Activated CD8-positive, alpha-beta memory T cell treated with anti-CD3 and anti-CD28 coated beads, Interleukin-2, amount 50 U/mL, for 1 hour (primary cell): ENCODE data around the gene JAZF1.
"Not testable (repeated sequence)": the region's sequence is repeated elsewhere in the genome, so short reads cannot be mapped to it uniquely, and the experiment has no call there.

Experiments
- DNase-seq: peaks from one replicate; pipeline ENCODE4 v3.0.0-alpha.2; 2020; ENCODE audit errors: extremely low read depth

JAZF1 gene

GRCh38 chr7:28042721-28043120 is 137.9 kb downstream of the JAZF1 start:
- DNase-seq, result no peak

DNA sequence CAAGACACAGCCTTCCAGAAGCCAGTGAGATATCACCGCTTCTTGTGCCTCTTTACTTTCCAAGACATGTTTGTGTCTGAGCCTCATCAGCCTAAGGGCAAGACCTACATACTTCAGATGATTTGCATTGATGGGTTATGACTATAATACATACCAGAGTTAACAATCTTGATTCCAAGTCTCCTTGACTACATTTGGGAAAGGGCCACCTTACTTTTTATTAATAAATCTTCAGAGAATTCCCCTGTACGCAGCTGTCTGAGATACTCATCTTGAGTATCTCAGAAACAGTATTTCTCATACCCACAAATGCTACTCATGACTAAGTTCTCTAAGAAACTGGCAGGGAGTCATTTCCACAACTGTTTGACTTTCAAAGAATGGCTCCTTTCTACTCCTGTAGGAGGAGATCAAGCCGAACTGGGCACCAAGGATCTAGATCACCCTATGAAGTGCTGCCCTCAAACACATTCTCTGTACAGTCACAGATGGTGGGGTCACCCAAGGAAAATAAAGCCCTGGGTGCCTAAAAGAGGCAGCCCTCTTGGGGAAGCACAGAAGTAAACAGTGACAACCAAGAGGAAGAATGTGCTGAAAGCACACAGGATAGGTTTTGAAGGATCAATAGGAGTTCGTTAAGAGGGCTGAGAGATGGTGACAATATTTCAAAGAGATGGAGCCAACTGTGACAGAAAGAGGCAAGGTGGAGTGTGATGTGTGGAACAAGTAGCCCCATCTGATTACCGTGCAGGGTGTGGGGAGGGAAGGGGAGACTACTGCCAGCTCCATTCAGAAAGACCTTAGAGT is 138.9 kb downstream of the JAZF1 start:
- no peak for DNase-seq

DNA sequence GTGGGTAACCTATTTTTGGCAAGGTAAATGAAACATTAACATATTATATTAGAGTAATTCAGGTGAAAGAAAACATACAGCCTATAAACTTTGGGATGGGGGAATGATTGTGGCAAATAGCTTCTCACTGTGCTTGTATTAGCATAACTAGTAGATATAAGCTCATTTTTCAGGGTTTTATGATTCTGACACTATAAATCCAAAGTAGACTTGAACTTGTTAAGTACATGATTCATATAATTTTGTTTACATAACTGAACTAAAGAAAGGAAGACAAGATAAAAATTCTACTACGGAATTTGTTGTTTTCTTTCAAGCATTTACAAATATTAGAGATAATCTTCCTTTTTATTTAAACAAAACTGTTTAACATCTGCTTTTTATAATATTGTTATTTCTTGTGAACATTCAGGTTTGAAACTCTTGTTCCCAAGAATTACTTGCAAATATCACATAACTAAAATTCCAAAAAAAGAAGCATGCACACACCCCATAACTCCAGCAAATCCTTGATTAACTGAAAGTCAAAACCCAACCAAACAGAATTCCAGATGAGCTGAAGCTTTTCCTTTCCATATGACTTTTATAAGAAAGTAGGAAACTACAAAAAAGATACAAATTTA is 142.3 kb downstream of the JAZF1 start:
- DNase-seq, result no peak

- DNase-seq, result no peak
These were observed 143.2 kb downstream of the JAZF1 start for GRCh38 chr7:28037220-28038010.

GRCh38 chr7:28036696-28037095 is 143.9 kb downstream of the JAZF1 start:
- DNase-seq, result no peak

GRCh38 chr7:28033386-28033785 is 147.2 kb downstream of the JAZF1 start:
- no peak for DNase-seq

- no peak for DNase-seq
These were observed 147.7 kb downstream of the JAZF1 start for GRCh38 chr7:28032738-28033380.

- no peak for DNase-seq
These were observed 151.5 kb downstream of the JAZF1 start for GRCh38 chr7:28029051-28029450.

DNA sequence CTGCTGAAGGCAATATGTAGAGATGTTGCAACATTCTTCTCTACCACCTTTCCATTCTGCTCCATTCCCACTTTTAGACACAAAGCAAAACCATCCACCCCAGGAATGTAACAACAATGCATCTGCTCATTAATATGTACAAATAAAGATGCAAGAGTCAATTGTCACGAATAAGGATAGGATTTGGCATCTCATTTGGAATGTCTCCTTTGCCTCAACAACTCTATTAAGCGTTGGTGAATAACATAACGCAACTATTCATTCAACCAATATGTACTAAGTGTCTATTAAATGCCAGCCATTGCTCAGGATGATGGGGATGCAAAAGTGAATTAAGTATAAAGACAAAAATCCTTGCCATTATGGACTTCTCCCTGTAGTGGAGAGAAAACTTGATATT is 152.1 kb downstream of the JAZF1 start:
- no peak for DNase-seq

- no peak for DNase-seq
These were observed 154.4 kb downstream of the JAZF1 start for GRCh38 chr7:28026237-28026636.

GRCh38 chr7:28024786-28025334 is 155.7 kb downstream of the JAZF1 start:
- no peak for DNase-seq

GRCh38 chr7:28020302-28020940 is 160.2 kb downstream of the JAZF1 start:
- DNase-seq, result no peak

- DNase-seq, result no peak
These were observed 161.6 kb downstream of the JAZF1 start for GRCh38 chr7:28018856-28019465.

DNA sequence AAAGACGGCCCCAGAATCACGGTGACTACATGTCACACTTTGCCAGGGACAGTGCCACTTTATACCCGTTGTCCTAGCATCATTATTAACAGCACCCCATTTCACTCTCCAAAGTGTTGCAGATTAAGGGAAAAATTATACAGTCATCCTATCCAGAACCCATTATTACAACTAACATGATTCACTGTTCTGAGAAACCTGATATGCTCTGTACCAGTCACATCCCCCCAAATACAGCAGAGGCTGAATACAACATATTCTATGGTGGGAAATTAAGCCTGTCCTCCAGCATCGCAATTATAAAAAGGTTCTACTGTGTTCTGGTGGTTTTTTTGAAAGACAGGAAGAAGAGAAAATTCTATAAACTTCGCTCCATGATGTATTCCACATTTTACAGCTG is 162.1 kb downstream of the JAZF1 start:
- no peak for DNase-seq

DNA sequence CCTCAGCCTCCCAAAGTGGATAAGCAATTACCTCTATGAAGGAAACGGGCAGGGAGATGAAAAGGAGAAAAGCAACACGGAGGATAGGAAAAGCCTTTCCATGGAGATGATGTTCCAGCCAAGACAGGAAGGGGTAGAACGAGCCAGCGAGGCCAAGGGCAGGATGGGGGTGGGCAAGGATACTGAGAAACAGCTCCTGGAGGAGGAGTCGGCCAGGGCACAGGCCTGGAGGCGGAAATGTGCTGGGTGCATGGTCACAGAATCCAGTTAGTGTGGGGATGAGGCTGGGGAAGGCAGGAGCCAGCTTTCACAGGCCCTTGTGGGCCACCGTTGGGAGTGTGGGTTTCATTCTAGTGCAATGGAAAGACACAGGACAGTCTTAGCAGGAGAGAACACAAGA is 162.6 kb downstream of the JAZF1 start:
- DNase-seq, result no peak

- DNase-seq, result no peak
These were observed 163.2 kb downstream of the JAZF1 start for GRCh38 chr7:28017372-28017771.

- DNase-seq, result no peak
These were observed 164.3 kb downstream of the JAZF1 start for GRCh38 chr7:28016297-28016696.

- DNase-seq, result no peak
These were observed 165.4 kb downstream of the JAZF1 start for GRCh38 chr7:28015169-28015568.

- DNase-seq, result not testable (repeated sequence)
These were observed 166.3 kb downstream of the JAZF1 start for GRCh38 chr7:28014340-28014739.

- DNase-seq, result no peak
These were observed 167.2 kb downstream of the JAZF1 start for GRCh38 chr7:28013441-28013840.

DNA sequence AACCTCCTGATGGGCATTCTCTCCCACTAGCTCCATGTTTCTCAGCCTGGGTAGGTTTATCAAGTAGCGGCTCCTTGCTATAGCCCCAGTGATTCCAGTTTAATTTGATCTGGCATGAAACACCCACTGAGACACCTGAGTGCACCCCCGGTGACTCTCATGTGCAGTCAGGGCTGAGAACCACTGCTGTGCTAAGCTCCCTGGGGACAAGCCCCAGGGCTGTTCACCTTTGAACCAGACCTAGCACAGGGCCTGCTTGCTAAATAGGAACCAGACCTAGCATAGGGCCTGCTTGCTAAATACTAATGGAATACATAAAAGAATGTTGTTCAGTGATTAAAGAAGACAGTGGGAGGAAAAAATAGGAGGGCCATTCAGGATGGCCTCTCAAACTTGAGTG is 167.6 kb downstream of the JAZF1 start:
- DNase-seq, result no peak
